IMR-90 (cell line): ENCODE measurements around the gene LYRM4. TPM values are rescaled to one million over a fixed set of nuclear protein-coding genes. Genes with fewer than 3 reads are reported as not detected.

Experiments used
- ATAC-seq: fragments of 200-7000 bp; cut with Tn5 transposase; 2 replicates; pipeline ENCODE4 v1.9.1; 2020; ENCODE audit warnings: low read depth, mild to moderate bottlenecking, moderate library complexity
- BruUV-seq: library from RNA; stranded (reverse); fragments of 400-500 nt; replicated peaks from 2 replicates; lab custom pipeline; 2021; lab: Mats Ljungman, UMichigan
- CTCF ChIA-PET: fragments of 300-600 bp; formaldehyde crosslinking; extraction: SDS; loops from one replicate; lab custom pipeline; 2021; ENCODE audit warnings: antibody characterized with exemption; lab: Yijun Ruan, JAX
- POLR2A ChIA-PET: fragments of 300-600 bp; sonication (Branson Sonifier 250); formaldehyde crosslinking; loops from one replicate; lab custom pipeline; 2022; ENCODE audit warnings: antibody characterized with exemption; ENCODE audit not compliant: unreplicated experiment; lab: Charles Lee
- DNase-seq: peaks from one replicate; pipeline ENCODE4 v3.0.0; 2013
- H2AFZ ChIP-seq: replicated peaks from 2 replicates; pipeline ENCODE3; 2013; ENCODE audit warnings: low read length, mild to moderate bottlenecking; ENCODE audit not compliant: poor library complexity
- H2AK5ac ChIP-seq: 2 replicates; pipeline ENCODE4 v1.6.1; 2013; ENCODE audit warnings: low read depth, low read length, inconsistent platforms
- H2AK9ac ChIP-seq: replicated peaks from 2 replicates; pipeline ENCODE3; 2013; ENCODE audit warnings: mild to moderate bottlenecking, low read depth, low read length, moderate library complexity; ENCODE audit not compliant: poor library complexity
- H2BK120ac ChIP-seq: 2 replicates; pipeline ENCODE4 v1.6.1; 2013; ENCODE audit warnings: low read depth, low read length, inconsistent platforms
- H2BK15ac ChIP-seq: 3 replicates; pipeline ENCODE4 v1.6.1; 2013; ENCODE audit warnings: low read depth, low read length, inconsistent platforms
- H2BK20ac ChIP-seq: 2 replicates; pipeline ENCODE4 v1.6.1; 2013; ENCODE audit warnings: low read depth, mild to moderate bottlenecking, inconsistent platforms, low read length, moderate library complexity
- H2BK5ac ChIP-seq: 2 replicates; pipeline ENCODE4 v1.6.1; 2013; ENCODE audit warnings: mild to moderate bottlenecking, low read depth, low read length, inconsistent platforms; ENCODE audit not compliant: poor library complexity, severe bottlenecking
- H3K14ac ChIP-seq: replicated peaks from 2 replicates; pipeline ENCODE4 v1.6.1; 2013; ENCODE audit warnings: low read depth, low read length, inconsistent platforms
- H3K18ac ChIP-seq: 2 replicates; pipeline ENCODE4 v1.6.1; 2013; ENCODE audit warnings: low read depth, low read length, control low read depth
- H3K23ac ChIP-seq: 2 replicates; pipeline ENCODE4 v1.6.1; 2013; ENCODE audit warnings: low read depth, low read length, inconsistent platforms
- H3K27ac ChIP-seq: 2 replicates; pipeline ENCODE4 v1.5.1; 2013; ENCODE audit warnings: mild to moderate bottlenecking, control low read depth, low read length; ENCODE audit not compliant: insufficient read depth
- H3K27me3 ChIP-seq: 2 replicates; pipeline ENCODE4 v1.6.1; 2013; ENCODE audit warnings: low read length; ENCODE audit not compliant: control insufficient read depth, insufficient read depth
- H3K36me3 ChIP-seq: 2 replicates; pipeline ENCODE4 v1.6.1; 2013; ENCODE audit warnings: low read length, mixed read lengths; ENCODE audit not compliant: control insufficient read depth, insufficient read depth
- H3K4ac ChIP-seq: 2 replicates; pipeline ENCODE4 v1.6.1; 2013; ENCODE audit warnings: low read depth, low read length, inconsistent platforms
- H3K4me1 ChIP-seq: 2 replicates; pipeline ENCODE4 v1.6.1; 2013; ENCODE audit warnings: low read length, mixed read lengths; ENCODE audit not compliant: control insufficient read depth, insufficient read depth
- H3K4me2 ChIP-seq: 2 replicates; pipeline ENCODE4 v1.6.1; 2013; ENCODE audit warnings: low read depth, mild to moderate bottlenecking, control low read depth, low read length, moderate library complexity
- H3K4me3 ChIP-seq: 2 replicates; pipeline ENCODE4 v1.5.1; 2013; ENCODE audit warnings: low read depth, mild to moderate bottlenecking, control low read depth, low read length, moderate library complexity; ENCODE audit not compliant: insufficient read depth
- H3K56ac ChIP-seq: 2 replicates; pipeline ENCODE4 v1.6.1; 2013; ENCODE audit warnings: low read length, inconsistent platforms; ENCODE audit not compliant: insufficient read depth; ENCODE audit errors: extremely low read depth
- H3K79me1 ChIP-seq, 2 experiments: 2 replicates each; pipeline ENCODE4 v1.6.1; 2013; ENCODE audit warnings: low read length in 2 of 2, inconsistent platforms in 1 of 2, low read depth in 1 of 2
- H3K9ac ChIP-seq: 2 replicates; pipeline ENCODE4 v1.6.1; 2013; ENCODE audit warnings: low read depth, low read length, control low read depth
- H3K9me1 ChIP-seq: 2 replicates; pipeline ENCODE4 v1.6.1; 2013; ENCODE audit warnings: low read length, inconsistent platforms; ENCODE audit not compliant: insufficient read depth
- H3K9me3 ChIP-seq: 2 replicates; pipeline ENCODE4 v1.6.1; 2013; ENCODE audit warnings: low read length; ENCODE audit not compliant: control insufficient read depth, insufficient read depth
- H4K20me1 ChIP-seq: 2 replicates; pipeline ENCODE4 v1.6.1; 2013; ENCODE audit warnings: low read length, inconsistent platforms; ENCODE audit not compliant: insufficient read depth
- H4K5ac ChIP-seq: 2 replicates; pipeline ENCODE4 v1.6.1; 2013; ENCODE audit warnings: mild to moderate bottlenecking, low read depth, low read length, control low read depth
- H4K8ac ChIP-seq, 2 experiments: 2 replicates each; pipeline ENCODE4 v1.6.1; 2013; ENCODE audit warnings: low read depth in 2 of 2, low read length in 2 of 2, control low read depth in 1 of 2, inconsistent platforms in 1 of 2
- H4K91ac ChIP-seq: 2 replicates; pipeline ENCODE4 v1.6.1; 2013; ENCODE audit warnings: low read depth, low read length, inconsistent platforms; ENCODE audit not compliant: insufficient read depth
- BHLHE40 ChIP-seq: fragments of 150-350 bp; IDR thresholded peaks from 2 replicates; pipeline ENCODE4 v1.6.1; 2016; ENCODE audit warnings: mild to moderate bottlenecking, low read depth, low read length
- NFE2L2 ChIP-seq: fragments of 150-350 bp; IDR thresholded peaks from 2 replicates; pipeline ENCODE4 v1.6.1; 2016; ENCODE audit warnings: low read depth, mild to moderate bottlenecking, low read length
- USF2 ChIP-seq: fragments of 150-350 bp; IDR thresholded peaks from 2 replicates; pipeline ENCODE4 v1.6.1; 2017; ENCODE audit warnings: mild to moderate bottlenecking, antibody characterized with exemption, low read length, low read depth
- WGBS, 2 experiments: methylation state at CpG; one replicate each; pipeline versions ENCODE4 v1.1.5 to v1.1.7; 2013; ENCODE audit warnings: missing lambda C conversion rate in 2 of 2; ENCODE audit not compliant: insufficient read length in 1 of 2; ENCODE audit errors: extremely low coverage in 2 of 2; 5-methylcytosine and 5-hydroxymethylcytosine counted together
- dilution Hi-C: fragments of 300-500 bp; cut with HindIII; formaldehyde crosslinking; loops from one replicate; pipeline ENCODE4 v1.14.3; 2018; ENCODE audit warnings: low sequenced_read_pairs; ENCODE audit not compliant: unreplicated experiment
- in situ Hi-C: fragments of 300-500 bp; cut with MboI; formaldehyde crosslinking; loops from 3 replicates; pipeline ENCODE4 v1.14.3; 2019; ENCODE audit warnings: low sequenced_read_pairs, inconsistent platforms, mixed read lengths
- intact Hi-C: fragments of 100-400 bp; cut with micrococcal nuclease; formaldehyde crosslinking; loops from 2 replicates; pipeline ENCODE4 v1.10.0; 2022
- polyA plus RNA-seq, 3 experiments: library from polyadenylated mRNA; depleted of rRNA; stranded (reverse); fragments of >200 nt; gene quantifications; 2 replicates each; pipeline ENCODE4 v1.2.3, GENCODE V29; 2012; ENCODE audit warnings: low replicate concordance in 1 of 3
- total RNA-seq: library from RNA; depleted of rRNA; stranded (reverse); fragments of >200 nt; gene quantifications from 2 replicates; pipeline ENCODE4 v1.2.3, GENCODE V29; 2012

The LYRM4 gene
- total and polyA plus RNA-seq, 2 of the 4 experiments (the other 2 are of a cell fraction) = 11.5 to 26.6 TPM

DNA sequence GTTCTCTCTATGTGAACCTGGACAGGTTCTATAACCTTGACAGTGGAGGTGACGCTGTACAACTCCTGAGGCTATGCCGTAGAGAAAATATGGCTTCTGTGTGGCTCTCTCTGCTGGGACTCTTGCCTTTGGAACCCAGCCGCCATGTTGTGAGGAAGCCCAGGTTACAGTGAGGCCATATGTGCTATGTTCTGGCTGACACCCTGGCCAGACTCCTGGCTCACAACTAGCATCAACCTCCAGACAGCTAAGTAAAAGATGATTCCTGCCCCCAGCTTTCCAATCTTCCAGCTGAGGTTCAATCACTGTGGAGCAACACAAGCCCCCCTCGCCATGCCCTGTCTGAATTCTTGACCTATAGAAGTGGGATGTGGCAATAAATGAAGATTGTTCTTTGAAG is 118.6 kb downstream of the LYRM4 start:
- Histone ChIP-seq H2BK5ac (no peak overlapping the region), H3K56ac (no peak overlapping the region)

More for the DNA sequence above, 118.6 kb downstream of the LYRM4 start:
- 100% methylated on average over 1 of the region's 4 CpGs; no CpG with 5 or more reads in 1 of the 2 experiments for WGBS, 2 experiments
- H2AK9ac ChIP-seq = no peak overlapping the region
- H3K27me3 ChIP-seq = no peaks in the 10 kb centered on the region
- H3K4me1 ChIP-seq = no peaks in the 10 kb centered on the region; the same call in 1 of the 2 replicates
- intact Hi-C loops (loop anchor here (2.0 to 5.0 kb wide), 3 partner anchors 119 to 829 kb away; partner anchors contain the start of genes FARS2 and LYRM4), in situ Hi-C loops (loop anchor here (5.0 to 10.0 kb wide), 2 partner anchors 250 to 1403 kb away; no protein-coding TSS in a partner anchor), dilution Hi-C loops (no loop called here)
- H2BK20ac ChIP-seq = no peak overlapping the region
- no peak overlapping the region for H3K4me3 ChIP-seq
- H2BK120ac ChIP-seq = no peak overlapping the region
- no peaks in the 10 kb centered on the region for H3K9me1 ChIP-seq
- no peak overlapping the region for H2AFZ ChIP-seq
- H3K36me3 ChIP-seq = no peaks in the 10 kb centered on the region
- H3K23ac ChIP-seq = no peak overlapping the region
- H3K4me2 ChIP-seq = no peak overlapping the region
- H2BK15ac ChIP-seq = no peak overlapping the region
- BruUV-seq = no TSS peak
- DNase-seq (no peak), ATAC-seq (no peak)
- no peak overlapping the region for H4K91ac ChIP-seq
- H3K9me3 ChIP-seq = no peaks in the 10 kb centered on the region
- ChIA-PET POLR2A (no interaction called here), CTCF (no interaction called here)
- no peak overlapping the region for H3K9ac ChIP-seq
- no peak overlapping the region for H4K5ac ChIP-seq
- no peak overlapping the region for H3K4ac ChIP-seq
- no peaks in the 10 kb centered on the region for H3K79me1 ChIP-seq
- no peaks in the 10 kb centered on the region for H4K20me1 ChIP-seq
- TF ChIP-seq USF2 (no peak), BHLHE40 (no peak), NFE2L2 (no peak)
- H2AK5ac ChIP-seq = no peak overlapping the region
- no peak overlapping the region for H3K18ac ChIP-seq
- H3K27ac ChIP-seq = no peak overlapping the region
- H4K8ac ChIP-seq = no peak overlapping the region
- H3K14ac ChIP-seq = no peak overlapping the region
